Measurements from ENCODE around the gene XCR1. TPM values are rescaled to one million over a fixed set of nuclear protein-coding genes. Genes with fewer than 3 reads are reported as not detected.
A peak's percentile ranks its signal among the peaks of the same experiment; 100 is the strongest.
"Not testable (repeated sequence)": the region's sequence is repeated elsewhere in the genome, so short reads cannot be mapped to it uniquely, and the experiment has no call there.

XCR1 gene
- total RNA-seq, 2 experiments from 2014 or later, result not detected

GRCh38 chr3:46059432-46059831 is 32.1 kb upstream of the XCR1 start:
- peaks cover under 1% of the 10 kb centered on the region for H3K4me1 Mint-ChIP-seq
- DNase-seq, result no peak
- ATAC-seq, result no peak
- H3K27me3 Mint-ChIP-seq, result peaks cover 15% of the 10 kb centered on the region
- H3K9me3 Mint-ChIP-seq (ENCODE audit: low read depth), result peaks cover 2% of the 10 kb centered on the region
- CTCF ChIA-PET, result interaction anchor here (1.7 kb wide), 1 partner anchor 20 kb away, joined by 6 read pairs; no protein-coding TSS in a partner anchor
- no peak overlapping the region for H3K4me3 Mint-ChIP-seq
- no peak overlapping the region for H3K27ac Mint-ChIP-seq
- peaks cover 2% of the 10 kb centered on the region for H3K36me3 Mint-ChIP-seq

GRCh38 chr3:46058981-46059380 is 31.7 kb upstream of the XCR1 start:
- Mint-ChIP-seq H3K4me1 (no peaks in the 10 kb centered on the region), H3K36me3 (peaks cover 2% of the 10 kb centered on the region), H3K27ac (no peak overlapping the region), H3K9me3 (ENCODE audit: low read depth) (peaks cover 2% of the 10 kb centered on the region), H3K4me3 (no peak overlapping the region), H3K27me3 (peaks cover 15% of the 10 kb centered on the region)
- ATAC-seq, result no peak
- no peak for DNase-seq
- CTCF ChIA-PET, result interaction anchor here (1.7 kb wide), 1 partner anchor 20 kb away, joined by 6 read pairs; no protein-coding TSS in a partner anchor

- Mint-ChIP-seq H3K36me3 (no peaks in the 10 kb centered on the region), H3K4me3 (no peak overlapping the region)
- CTCF ChIA-PET, result interaction anchor here (1.0 to 1.7 kb wide), 2 partner anchors 21 to 128 kb away, joined by 3 to 6 read pairs; no protein-coding TSS in a partner anchor
Measured at GRCh38 chr3:46057716-46058115, 30.4 kb upstream of the XCR1 start.

GRCh38 chr3:46056686-46057085 is 29.4 kb upstream of the XCR1 start:
- CTCF ChIA-PET, result interaction anchor here (1.0 kb wide), 1 partner anchor 127 kb away, joined by 3 read pairs; no protein-coding TSS in a partner anchor
- Mint-ChIP-seq H3K9me3 (ENCODE audit: low read depth) (peaks cover 2% of the 10 kb centered on the region), H3K4me3 (no peak overlapping the region), H3K4me1 (no peaks in the 10 kb centered on the region), H3K27me3 (peaks cover 27% of the 10 kb centered on the region), H3K36me3 (no peaks in the 10 kb centered on the region), H3K27ac (no peak overlapping the region)
- ATAC-seq, result no peak
- no peak for DNase-seq

More at GRCh38 chr3:46057716-46058115, 30.4 kb upstream of the XCR1 start:
- Mint-ChIP-seq H3K4me1 (no peaks in the 10 kb centered on the region), H3K27me3 (peaks cover 20% of the 10 kb centered on the region), H3K27ac (no peak overlapping the region), H3K9me3 (ENCODE audit: low read depth) (peaks cover 2% of the 10 kb centered on the region)
- no peak for ATAC-seq
- no peak for DNase-seq

GRCh38 chr3:46053761-46054515 is 26.7 kb upstream of the XCR1 start:
- H3K4me1 Mint-ChIP-seq; H3K9me3 Mint-ChIP-seq (ENCODE audit: low read depth); H3K27ac Mint-ChIP-seq; H3K36me3 Mint-ChIP-seq; CTCF ChIA-PET; DNase-seq; ATAC-seq; H3K4me3 Mint-ChIP-seq: not testable (repeated sequence)
- peaks cover 31% of the 10 kb centered on the region for H3K27me3 Mint-ChIP-seq

- H3K9me3 Mint-ChIP-seq (ENCODE audit: low read depth); DNase-seq; H3K27ac Mint-ChIP-seq; H3K4me1 Mint-ChIP-seq; H3K36me3 Mint-ChIP-seq; CTCF ChIA-PET; ATAC-seq; H3K4me3 Mint-ChIP-seq: not testable (repeated sequence)
- peaks cover 31% of the 10 kb centered on the region for H3K27me3 Mint-ChIP-seq
Measured at GRCh38 chr3:46053265-46053664, 26.0 kb upstream of the XCR1 start.

GRCh38 chr3:46052531-46052930 is 25.2 kb upstream of the XCR1 start:
- Mint-ChIP-seq H3K27ac (no peak overlapping the region), H3K4me1 (no peaks in the 10 kb centered on the region), H3K27me3 (peaks cover 26% of the 10 kb centered on the region), H3K4me3 (no peak overlapping the region), H3K36me3 (no peaks in the 10 kb centered on the region), H3K9me3 (ENCODE audit: low read depth) (no peaks in the 10 kb centered on the region)
- DNase-seq, result no peak
- no peak for ATAC-seq
- CTCF ChIA-PET, result no interaction called here

- CTCF ChIA-PET, result interaction anchor here (1.5 kb wide), 2 partner anchors 30 to 110 kb away, joined by 3 to 4 read pairs; no protein-coding TSS in a partner anchor
- peaks cover 22% of the 10 kb centered on the region for H3K4me1 Mint-ChIP-seq
- peaks cover 18% of the 10 kb centered on the region for H3K27me3 Mint-ChIP-seq
- peaks cover 5% of the 10 kb centered on the region for H3K36me3 Mint-ChIP-seq
- no peaks in the 10 kb centered on the region for H3K9me3 Mint-ChIP-seq (ENCODE audit: low read depth)
- no peak for DNase-seq
- H3K4me3 Mint-ChIP-seq, result no peak overlapping the region
- H3K27ac Mint-ChIP-seq, result no peak overlapping the region
- ATAC-seq, result no peak
Measured at GRCh38 chr3:46049093-46049492, 21.8 kb upstream of the XCR1 start.

- peak; percentile 78 for DNase-seq
- peak; percentile 71 for ATAC-seq
- H3K27me3 Mint-ChIP-seq; H3K9me3 Mint-ChIP-seq (ENCODE audit: low read depth): not testable (repeated sequence)
- Mint-ChIP-seq H3K4me3 (peak overlapping the region; percentile 5), H3K36me3 (peaks cover 21% of the 10 kb centered on the region), H3K4me1 (peaks cover 22% of the 10 kb centered on the region), H3K27ac (peak overlapping the region; percentile 82)
- CTCF ChIA-PET, result interaction anchor here (1.1 to 1.4 kb wide), 5 partner anchors 11 to 161 kb away, joined by 3 to 4 read pairs (median 3); no protein-coding TSS in a partner anchor
Measured at GRCh38 chr3:46046231-46046630, 18.9 kb upstream of the XCR1 start.

GRCh38 chr3:46038916-46039315 is 11.6 kb upstream of the XCR1 start:
- H3K27me3 Mint-ChIP-seq, result peaks cover 7% of the 10 kb centered on the region
- DNase-seq (no peak), ATAC-seq (no peak)
- no peaks in the 10 kb centered on the region for H3K4me1 Mint-ChIP-seq
- H3K4me3 Mint-ChIP-seq, result no peak overlapping the region
- CTCF ChIA-PET, result no interaction called here
- no peak overlapping the region for H3K27ac Mint-ChIP-seq
- H3K36me3 Mint-ChIP-seq, result peaks cover 19% of the 10 kb centered on the region
- peaks cover 5% of the 10 kb centered on the region for H3K9me3 Mint-ChIP-seq (ENCODE audit: low read depth)

GRCh38 chr3:46038071-46038470 is 10.8 kb upstream of the XCR1 start:
- CTCF ChIA-PET, result not testable (repeated sequence)

GRCh38 chr3:46036191-46036590 is 8.9 kb upstream of the XCR1 start:
- H3K4me1 Mint-ChIP-seq, result no peaks in the 10 kb centered on the region
- H3K4me3 Mint-ChIP-seq, result no peak overlapping the region
- CTCF ChIA-PET, result no interaction called here
- H3K36me3 Mint-ChIP-seq, result peaks cover 7% of the 10 kb centered on the region
- H3K9me3 Mint-ChIP-seq (ENCODE audit: low read depth), result peaks cover 3% of the 10 kb centered on the region
- ATAC-seq (no peak), DNase-seq (no peak)
- H3K27me3 Mint-ChIP-seq, result peaks cover 4% of the 10 kb centered on the region
- no peak overlapping the region for H3K27ac Mint-ChIP-seq

More at GRCh38 chr3:46038071-46038470, 10.8 kb upstream of the XCR1 start:
- not testable (repeated sequence) for H3K27ac Mint-ChIP-seq; DNase-seq; H3K9me3 Mint-ChIP-seq (ENCODE audit: low read depth); H3K4me1 Mint-ChIP-seq; ATAC-seq; H3K4me3 Mint-ChIP-seq; H3K27me3 Mint-ChIP-seq
- peaks cover 19% of the 10 kb centered on the region for H3K36me3 Mint-ChIP-seq

- Mint-ChIP-seq H3K27me3 (no peaks in the 10 kb centered on the region), H3K27ac (no peak overlapping the region)
- CTCF ChIA-PET, result interaction anchor here (0.8 kb wide), 1 partner anchor 66 kb away, joined by 3 read pairs; no protein-coding TSS in a partner anchor
Measured at GRCh38 chr3:46031747-46032146, 4.5 kb upstream of the XCR1 start.

GRCh38 chr3:46031269-46031668 is 4.0 kb upstream of the XCR1 start:
- Mint-ChIP-seq H3K36me3 (peaks cover 20% of the 10 kb centered on the region), H3K4me1 (no peaks in the 10 kb centered on the region), H3K9me3 (ENCODE audit: low read depth) (peaks cover 13% of the 10 kb centered on the region)

More at GRCh38 chr3:46031747-46032146, 4.5 kb upstream of the XCR1 start:
- Mint-ChIP-seq H3K36me3 (peaks cover 20% of the 10 kb centered on the region), H3K9me3 (ENCODE audit: low read depth) (peaks cover 13% of the 10 kb centered on the region), H3K4me3 (no peak overlapping the region), H3K4me1 (no peaks in the 10 kb centered on the region)
- ATAC-seq, result no peak
- no peak for DNase-seq

More at GRCh38 chr3:46031269-46031668, 4.0 kb upstream of the XCR1 start:
- H3K27me3 Mint-ChIP-seq, result no peaks in the 10 kb centered on the region
- CTCF ChIA-PET, result no interaction called here
- DNase-seq (no peak), ATAC-seq (no peak)
- no peak overlapping the region for H3K4me3 Mint-ChIP-seq
- no peak overlapping the region for H3K27ac Mint-ChIP-seq

All from activated CD8-positive, alpha-beta memory T cell treated with anti-CD3 and anti-CD28 coated beads, Interleukin-2, amount 10 ng/mL, durations not matched to agents 7 days and 5 days (primary cell).